Measurements from ENCODE around the gene MTM1.

The MTM1 gene

DNA sequence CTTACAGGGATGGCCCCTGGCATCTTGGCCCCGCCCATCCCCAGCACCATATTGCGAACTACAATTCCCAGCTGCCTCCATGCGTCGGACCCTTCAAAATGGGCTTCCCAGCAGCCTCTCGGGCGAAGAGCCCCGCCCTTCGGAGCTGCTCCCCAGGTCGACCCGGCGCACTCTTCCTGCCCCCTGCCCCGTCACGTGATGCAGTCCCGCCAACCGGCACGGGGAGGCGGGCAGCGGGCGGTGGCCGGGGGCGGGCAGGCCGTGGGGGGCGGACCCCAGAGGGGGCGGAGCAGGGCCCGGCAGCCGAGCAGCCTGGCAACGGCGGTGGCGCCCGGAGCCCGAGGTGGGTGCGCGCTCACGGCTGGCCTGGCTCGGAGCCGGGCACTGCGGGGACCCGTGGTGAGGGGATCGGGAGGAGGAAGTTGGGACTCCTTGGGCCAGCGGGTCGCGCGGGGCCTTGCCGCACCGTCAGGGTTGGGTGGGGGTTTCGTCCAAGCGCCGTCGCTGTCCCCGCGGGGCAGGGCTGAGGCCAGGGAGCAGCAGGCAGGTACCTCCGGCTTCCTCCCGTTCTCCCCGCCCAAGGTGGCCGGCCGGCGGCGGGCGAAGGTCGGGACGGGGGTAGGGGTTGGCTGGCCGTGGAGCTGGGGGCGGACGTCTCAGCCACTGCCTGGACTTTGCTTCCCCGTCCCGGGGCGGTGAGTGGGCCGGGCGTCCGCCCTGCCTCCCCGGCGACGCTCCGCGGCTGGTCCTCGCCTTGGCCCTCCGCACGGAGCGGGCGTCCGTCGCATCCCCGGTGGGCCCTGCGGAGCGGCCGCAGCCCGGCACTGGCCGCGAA lies at the start of gene MTM1:
Gene MTM1, plus strand, starts transcription at position 302 of the 835 bp plus-strand sequence. CDS start 23,994 bp downstream, outside the sequence.
- peak; percentile 82 for DNase-seq (ENCODE audit: low read depth)
- H3K4me3 ChIP-seq (ENCODE audit: low read depth, low read length) = peak within 1 kb of the TSS; percentile 66
- no peak for TF ChIP-seq CTCF (IDR thresholded peaks at IDR 0.05; ENCODE audit: control insufficient read depth, extremely low read depth, insufficient read depth)

- DNase-seq (ENCODE audit: low read depth) = no peak
- no peak for TF ChIP-seq CTCF (IDR thresholded peaks at IDR 0.05; ENCODE audit: control insufficient read depth, extremely low read depth, insufficient read depth)
- no peak overlapping the region for H3K4me3 ChIP-seq (ENCODE audit: low read depth, low read length)
These were observed 45.9 kb upstream of the MTM1 start for GRCh38 chrX:150522494-150522893.

GRCh38 chrX:150525061-150525919 lies 43.1 kb upstream of the MTM1 start:
- DNase-seq (ENCODE audit: low read depth) = no peak
- H3K4me3 ChIP-seq (ENCODE audit: low read depth, low read length) = no peak overlapping the region
- TF ChIP-seq CTCF (IDR thresholded peaks at IDR 0.05; ENCODE audit: control insufficient read depth, extremely low read depth, insufficient read depth) = no peak

DNA sequence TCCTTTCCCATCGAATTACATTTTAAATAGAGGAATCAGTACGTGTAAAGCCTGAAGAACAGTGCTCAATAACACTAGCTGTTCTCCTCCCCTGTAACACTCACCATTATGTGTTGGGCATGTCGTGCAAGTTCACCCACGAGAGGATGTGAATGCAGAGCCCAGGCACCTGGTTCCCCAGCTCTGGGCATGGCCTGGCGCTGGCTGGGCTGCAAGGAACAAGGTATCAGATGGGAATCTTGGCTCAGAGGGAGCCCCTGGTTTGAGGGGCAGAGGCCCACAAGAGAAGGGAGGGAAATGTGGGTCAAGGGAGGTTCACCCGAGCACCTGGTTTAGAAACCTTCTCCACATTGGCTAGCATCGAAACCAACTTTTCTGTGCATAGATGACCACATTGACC lies 41.7 kb upstream of the MTM1 start:
- H3K4me3 ChIP-seq (ENCODE audit: low read depth, low read length) = no peak overlapping the region
- TF ChIP-seq CTCF (IDR thresholded peaks at IDR 0.05; ENCODE audit: control insufficient read depth, extremely low read depth, insufficient read depth) = no peak
- DNase-seq (ENCODE audit: low read depth) = no peak

- no peak for DNase-seq (ENCODE audit: low read depth)
- TF ChIP-seq CTCF (IDR thresholded peaks at IDR 0.05; ENCODE audit: control insufficient read depth, extremely low read depth, insufficient read depth) = no peak
These were observed 41.3 kb upstream of the MTM1 start for GRCh38 chrX:150527108-150527507.

DNA sequence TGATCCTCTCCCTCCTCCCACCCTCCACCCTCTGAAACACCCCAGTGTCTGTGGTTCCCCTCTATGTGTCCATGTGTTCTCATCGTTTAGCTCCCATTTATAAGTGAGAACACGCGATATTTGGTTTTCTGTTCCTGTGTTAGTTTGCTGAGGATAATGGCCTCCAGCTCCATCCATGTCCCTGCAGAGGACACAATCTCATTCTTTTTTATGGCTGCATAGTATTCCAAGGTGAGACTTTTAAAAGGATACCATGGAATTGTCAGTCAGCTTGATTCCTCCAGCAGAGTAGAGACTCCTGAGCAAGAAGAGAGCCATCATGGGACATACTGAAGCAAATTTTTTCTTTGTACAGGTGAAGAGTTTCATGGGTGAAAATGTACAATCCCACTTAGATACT lies 38.8 kb upstream of the MTM1 start:
- TF ChIP-seq CTCF (IDR thresholded peaks at IDR 0.05; ENCODE audit: control insufficient read depth, extremely low read depth, insufficient read depth) = no peak
- DNase-seq (ENCODE audit: low read depth) = no peak
- no peak overlapping the region for H3K4me3 ChIP-seq (ENCODE audit: low read depth, low read length)

More at GRCh38 chrX:150527108-150527507, 41.3 kb upstream of the MTM1 start:
- no peak overlapping the region for H3K4me3 ChIP-seq (ENCODE audit: low read depth, low read length)

Measured in LNCaP clone FGC (cell line).